Prostate gland (tissue), 2 donors: ENCODE measurements around the gene LUZP1.

Source experiments
- POLR2A ChIP-seq: fragments of 450-650 bp; IDR thresholded peaks from one replicate; pipeline ENCODE4 v1.6.1; 2016; ENCODE audit warnings: antibody characterized with exemption, mild to moderate bottlenecking
- POLR2AphosphoS5 ChIP-seq: sonication (generic); formaldehyde crosslinking; IDR thresholded peaks from one replicate; pipeline ENCODE4 v1.6.1; 2017; ENCODE audit warnings: antibody characterized with exemption
- TF ChIP-seq, protein P1 (sequence below), 4 experiments: fragments of 200-600 bp in 2 of 4; fragments of 450-650 bp in 2 of 4; sonication (generic) in 2 of 4; IDR thresholded peaks; 1 replicate in 3 of 4; 2 replicates in 1 of 4; pipeline ENCODE4 v1.5.1; 2016 to 2019; ENCODE audit warnings: antibody characterized with exemption in 4 of 4, mild to moderate bottlenecking in 2 of 4, moderate library complexity in 2 of 4

DNA sequence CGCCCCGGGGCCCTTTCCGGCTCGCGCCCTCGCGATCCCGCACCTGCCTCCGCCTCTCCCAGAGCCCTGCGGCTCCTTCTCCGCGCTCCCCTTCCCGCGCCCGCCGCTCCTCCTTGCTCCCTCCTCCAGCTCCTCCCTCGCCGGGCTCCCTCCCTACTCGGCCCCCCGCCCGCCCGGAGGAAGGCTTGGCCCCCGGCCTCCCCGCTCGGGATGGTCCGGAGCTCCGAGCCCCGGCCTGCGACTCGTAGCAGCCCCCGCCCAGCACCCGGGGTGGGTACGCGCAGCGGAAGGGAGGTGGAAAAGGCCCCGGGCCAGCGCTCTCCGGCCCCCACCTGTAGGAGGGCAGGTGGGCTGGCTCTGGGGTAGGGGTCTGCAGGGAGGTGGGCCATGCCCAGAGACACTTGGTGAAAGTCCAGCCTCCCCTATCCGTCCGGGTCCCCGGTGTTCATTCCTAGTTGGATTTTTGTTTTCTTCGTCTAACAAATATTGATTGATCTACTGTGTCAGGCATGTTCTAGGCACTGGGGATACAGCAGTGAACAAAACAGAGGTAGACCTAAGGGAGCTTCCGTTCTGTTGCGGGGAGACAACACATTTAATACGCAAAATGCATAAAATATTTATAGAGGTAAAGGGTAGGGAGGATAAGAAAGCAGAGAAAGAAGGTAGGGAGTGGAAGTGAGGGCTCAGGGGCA lies 48.9 kb upstream of the LUZP1 start, which contains the start of gene HTR1D:
- TF ChIP-seq, protein P1, sequence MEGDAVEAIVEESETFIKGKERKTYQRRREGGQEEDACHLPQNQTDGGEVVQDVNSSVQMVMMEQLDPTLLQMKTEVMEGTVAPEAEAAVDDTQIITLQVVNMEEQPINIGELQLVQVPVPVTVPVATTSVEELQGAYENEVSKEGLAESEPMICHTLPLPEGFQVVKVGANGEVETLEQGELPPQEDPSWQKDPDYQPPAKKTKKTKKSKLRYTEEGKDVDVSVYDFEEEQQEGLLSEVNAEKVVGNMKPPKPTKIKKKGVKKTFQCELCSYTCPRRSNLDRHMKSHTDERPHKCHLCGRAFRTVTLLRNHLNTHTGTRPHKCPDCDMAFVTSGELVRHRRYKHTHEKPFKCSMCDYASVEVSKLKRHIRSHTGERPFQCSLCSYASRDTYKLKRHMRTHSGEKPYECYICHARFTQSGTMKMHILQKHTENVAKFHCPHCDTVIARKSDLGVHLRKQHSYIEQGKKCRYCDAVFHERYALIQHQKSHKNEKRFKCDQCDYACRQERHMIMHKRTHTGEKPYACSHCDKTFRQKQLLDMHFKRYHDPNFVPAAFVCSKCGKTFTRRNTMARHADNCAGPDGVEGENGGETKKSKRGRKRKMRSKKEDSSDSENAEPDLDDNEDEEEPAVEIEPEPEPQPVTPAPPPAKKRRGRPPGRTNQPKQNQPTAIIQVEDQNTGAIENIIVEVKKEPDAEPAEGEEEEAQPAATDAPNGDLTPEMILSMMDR (IDR thresholded peaks at IDR 0.05), result no peak
- no peak for TF ChIP-seq POLR2A
- no peak for TF ChIP-seq POLR2AphosphoS5
